Lung (tissue), 12 donors: Measurements from ENCODE around the gene DOCK3. TPM values are rescaled to one million over a fixed set of nuclear protein-coding genes. Genes with fewer than 3 reads are reported as not detected.
"Not testable (repeated sequence)": the region's sequence is repeated elsewhere in the genome, so short reads cannot be mapped to it uniquely, and the experiment has no call there.

Source experiments
- ATAC-seq: fragments of 200-7000 bp; cut with Tn5 transposase; one replicate; pipeline ENCODE4 v1.9.1; 2020; ENCODE audit warnings: moderate number of reproducible peaks; ENCODE audit not compliant: insufficient read depth, low FRiP score
- DNase-seq, 3 donors: peaks; one replicate each; pipeline ENCODE4 v3.0.0-alpha.2; 2013 to 2017
- H3K27ac ChIP-seq, 2 donors: one replicate each; pipeline ENCODE4 v1.5.1; 2013; ENCODE audit warnings: mild to moderate bottlenecking in 2 of 2, moderate library complexity in 2 of 2, control low read depth in 1 of 2, inconsistent platforms in 1 of 2, low read depth in 1 of 2, low read length in 1 of 2
- H3K27me3 ChIP-seq, 3 donors: one replicate each; pipeline ENCODE4 v1.5.1; 2013; ENCODE audit warnings: low read length in 2 of 3; ENCODE audit not compliant: control insufficient read depth in 3 of 3, insufficient read depth in 3 of 3
- H3K36me3 ChIP-seq, 4 donors: one replicate each; pipeline ENCODE4 v1.5.1; 2013; ENCODE audit warnings: low read length in 4 of 4, mild to moderate bottlenecking in 1 of 4, moderate library complexity in 1 of 4; ENCODE audit not compliant: control insufficient read depth in 4 of 4, insufficient read depth in 4 of 4
- H3K4me1 ChIP-seq, 5 donors: one replicate each; pipeline ENCODE4 v1.5.1; 2013; ENCODE audit warnings: low read length in 5 of 5, mild to moderate bottlenecking in 2 of 5, moderate library complexity in 1 of 5; ENCODE audit not compliant: control insufficient read depth in 5 of 5, insufficient read depth in 5 of 5
- H3K4me3 ChIP-seq: one replicate; pipeline ENCODE4 v1.5.1; 2013; ENCODE audit warnings: mild to moderate bottlenecking, control low read depth, moderate library complexity
- H3K9ac ChIP-seq, 2 donors: one replicate each; pipeline ENCODE4 v1.5.1; 2013; ENCODE audit warnings: low read length in 2 of 2, control low read depth in 1 of 2; ENCODE audit not compliant: insufficient read depth in 1 of 2
- H3K9me3 ChIP-seq, 4 donors: one replicate each; pipeline ENCODE4 v1.5.1; 2013; ENCODE audit warnings: low read length in 3 of 4, mild to moderate bottlenecking in 1 of 4, moderate library complexity in 1 of 4; ENCODE audit not compliant: control insufficient read depth in 4 of 4, insufficient read depth in 3 of 4
- CTCF ChIP-seq: IDR thresholded peaks from 2 replicates; pipeline ENCODE4 v1.5.1; 2012; ENCODE audit warnings: mild to moderate bottlenecking; ENCODE audit errors: control extremely low read depth, extremely low read depth
- WGBS, 2 donors: extraction: QIAGEN DNeasy Blood & Tissue Kit; methylation state at CpG; one replicate each; pipeline ENCODE4 v1.1.7; 2013; 5-methylcytosine and 5-hydroxymethylcytosine counted together
- polyA plus RNA-seq, 2 donors: library from polyadenylated mRNA; stranded (reverse); fragments of 200-250 nt; gene quantifications; one replicate each; pipeline ENCODE4 v1.2.1, GENCODE V29; 2013
- total RNA-seq, 2 donors: library from RNA; depleted of rRNA in 1 of 2; stranded (reverse); fragments of >200 nt in 1 of 2; gene quantifications; one replicate each; pipeline ENCODE4 v1.2.1, GENCODE V29; 2014 to 2021
- donor health status: control.
- donor health status: control.
- donor health status: Bipolar disorder and iron deficiency.
- donor health status: healthy.
- donor health status: DM: yes; HTN: yes; CAD: no.

DOCK3 gene
- total and polyA plus RNA-seq, 4 donors, result 0.06 to 1.4 (median 0.34) TPM

- TF ChIP-seq CTCF, result no peak
- WGBS, 2 donors, result 10 to 52% methylated on average over 1 of the region's 1 CpG
Observed at GRCh38 chr3:50961386-50961785, 286.7 kb downstream of the DOCK3 start.

GRCh38 chr3:50971487-50971924 is 296.8 kb downstream of the DOCK3 start:
- peak; percentile 22 to 61 (median 27) for DNase-seq
- peak; percentile 63 for TF ChIP-seq CTCF
- H3K27me3 ChIP-seq, result no peaks in the 10 kb centered on the region
- H3K9ac ChIP-seq, result no peak overlapping the region
- H3K27ac ChIP-seq, result no peak overlapping the region
- ATAC-seq, result peak; percentile 47
- WGBS, 2 donors, result 1 to 4% methylated on average over 3 of the region's 3 CpGs
- H3K4me3 ChIP-seq, result no peak overlapping the region
- H3K36me3 ChIP-seq, result no peaks in the 10 kb centered on the region
- H3K9me3 ChIP-seq, result peaks cover 0 to 6% (median 2%) of the 10 kb centered on the region in 4 donors
- H3K4me1 ChIP-seq, result no peaks in the 10 kb centered on the region

More at GRCh38 chr3:50961386-50961785, 286.7 kb downstream of the DOCK3 start:
- Histone ChIP-seq H3K4me3 (no peak overlapping the region), H3K4me1 (no peaks in the 10 kb centered on the region), H3K27ac (no peak overlapping the region), H3K36me3 (no peaks in the 10 kb centered on the region), H3K9ac (no peak overlapping the region), H3K9me3 (no peaks in the 10 kb centered on the region), H3K27me3 (no peaks in the 10 kb centered on the region)
- no peak for DNase-seq
- ATAC-seq, result no peak

- Histone ChIP-seq H3K4me1 (no peaks in the 10 kb centered on the region), H3K9ac (no peak overlapping the region), H3K9me3 (peaks cover 0 to 6% (median 2%) of the 10 kb centered on the region in 4 donors), H3K27ac (no peak overlapping the region), H3K4me3 (no peak overlapping the region), H3K27me3 (no peaks in the 10 kb centered on the region), H3K36me3 (no peaks in the 10 kb centered on the region)
- ATAC-seq (no peak), DNase-seq (no peak)
- WGBS, 2 donors, result 95 to 97% methylated on average over 2 of the region's 2 CpGs
- TF ChIP-seq CTCF, result no peak
Observed at GRCh38 chr3:50972029-50972428, 297.3 kb downstream of the DOCK3 start.

GRCh38 chr3:50978586-50978985 is 303.9 kb downstream of the DOCK3 start:
- not testable (repeated sequence) for DNase-seq, ATAC-seq, H3K4me1 ChIP-seq, H3K9ac ChIP-seq, H3K27ac ChIP-seq, H3K27me3 ChIP-seq, H3K4me3 ChIP-seq, H3K36me3 ChIP-seq, H3K9me3 ChIP-seq
- WGBS, 2 donors, result 82 to 83% methylated on average over 16 to 18 of the region's 18 CpGs
